Neural crest cell (in vitro differentiated cells): Measurements from ENCODE around the gene ZNF839. TPM values are rescaled to one million over a fixed set of nuclear protein-coding genes. Genes with fewer than 3 reads are reported as not detected.
"Not testable (repeated sequence)": the region's sequence is repeated elsewhere in the genome, so short reads cannot be mapped to it uniquely, and the experiment has no call there.

Source experiments
- DNase-seq: peaks from one replicate; pipeline ENCODE4 v3.0.0; 2021; ENCODE audit warnings: low read depth, mixed read lengths, low spot score
- H3K27ac Mint-ChIP-seq: one replicate; pipeline ENCODE4 v1.8.0; 2021; ENCODE audit warnings: mild to moderate bottlenecking, mixed read lengths; ENCODE audit not compliant: unreplicated experiment
- H3K27me3 Mint-ChIP-seq: 2 replicates; pipeline ENCODE4 v1.8.0; 2021; ENCODE audit warnings: low read depth, mild to moderate bottlenecking, mixed read lengths
- H3K36me3 Mint-ChIP-seq: 2 replicates; pipeline ENCODE4 v1.8.0; 2021; ENCODE audit warnings: low read depth, mild to moderate bottlenecking, mixed read lengths
- H3K4me1 Mint-ChIP-seq: 2 replicates; pipeline ENCODE4 v1.8.0; 2021; ENCODE audit warnings: mixed read lengths
- H3K4me3 Mint-ChIP-seq: one replicate; pipeline ENCODE4 v1.8.0; 2021; ENCODE audit warnings: mild to moderate bottlenecking, mixed read lengths
- H3K9me3 Mint-ChIP-seq: 2 replicates; pipeline ENCODE4 v1.8.0; 2021; ENCODE audit warnings: mixed read lengths
- CTCF ChIP-seq: fragments of 200-600 bp; sonication (generic); conservative IDR thresholded peaks from 2 replicates; pipeline ENCODE4 v1.5.0; 2021; ENCODE audit warnings: antibody characterized with exemption, mild to moderate bottlenecking
- total RNA-seq: library from RNA; stranded (reverse); gene quantifications from 2 replicates; pipeline ENCODE4 v1.2.1, GENCODE V29; 2021

ZNF839 gene
- total RNA-seq, 1 donor from 2014 or later: 16.1 TPM

- H3K27ac Mint-ChIP-seq: no peak overlapping the region
These were observed 21.9 kb upstream of the ZNF839 start for GRCh38 chr14:102297436-102298170.

DNA sequence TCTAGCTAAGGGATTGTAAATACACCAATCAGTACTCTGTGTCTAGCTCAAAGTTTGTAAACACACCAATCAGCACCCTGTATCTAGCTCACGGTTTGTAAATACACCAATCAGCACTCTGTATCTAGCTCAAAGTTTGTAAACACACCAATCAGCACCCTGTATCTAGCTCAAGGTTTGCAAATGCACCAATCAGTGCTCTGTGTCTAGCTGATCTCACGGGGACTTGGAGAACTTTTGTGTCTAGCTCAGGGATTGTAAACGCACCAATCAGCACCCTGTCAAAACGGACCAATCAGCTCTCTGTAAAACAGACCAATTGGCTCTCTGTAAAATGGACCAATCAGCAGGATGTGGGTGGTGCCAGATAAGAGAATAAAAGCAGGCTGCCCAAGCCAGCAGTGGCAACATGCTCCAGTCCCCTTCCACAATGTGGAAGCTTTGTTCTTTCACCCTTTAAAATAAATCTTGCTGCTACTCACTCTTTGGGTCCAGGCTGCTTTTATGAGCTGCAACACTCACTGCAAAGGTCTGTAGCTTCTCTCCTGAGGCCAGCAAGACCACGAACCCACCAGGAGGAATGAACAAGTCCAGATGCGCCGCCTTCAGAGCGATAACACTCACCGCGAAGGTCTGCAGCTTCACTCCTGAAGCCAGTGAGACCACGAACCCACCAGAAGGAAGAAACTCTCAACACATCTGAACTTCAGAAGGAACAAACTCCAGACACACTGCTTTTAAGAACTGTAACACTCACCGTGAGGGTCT, 21.1 kb upstream of the ZNF839 start:
- not testable (repeated sequence) for DNase-seq, H3K9me3 Mint-ChIP-seq, H3K36me3 Mint-ChIP-seq, H3K27ac Mint-ChIP-seq, H3K27me3 Mint-ChIP-seq, H3K4me3 Mint-ChIP-seq
- H3K4me1 Mint-ChIP-seq: peaks cover 15% of the 10 kb centered on the region

More at GRCh38 chr14:102297436-102298170, 21.9 kb upstream of the ZNF839 start:
- Mint-ChIP-seq H3K4me3 (no peak overlapping the region), H3K27me3 (no peaks in the 10 kb centered on the region), H3K4me1 (peaks cover 12% of the 10 kb centered on the region), H3K36me3 (peaks cover 8% of the 10 kb centered on the region), H3K9me3 (peaks cover 2% of the 10 kb centered on the region)
- DNase-seq: no peak
- no peak for TF ChIP-seq CTCF

DNA sequence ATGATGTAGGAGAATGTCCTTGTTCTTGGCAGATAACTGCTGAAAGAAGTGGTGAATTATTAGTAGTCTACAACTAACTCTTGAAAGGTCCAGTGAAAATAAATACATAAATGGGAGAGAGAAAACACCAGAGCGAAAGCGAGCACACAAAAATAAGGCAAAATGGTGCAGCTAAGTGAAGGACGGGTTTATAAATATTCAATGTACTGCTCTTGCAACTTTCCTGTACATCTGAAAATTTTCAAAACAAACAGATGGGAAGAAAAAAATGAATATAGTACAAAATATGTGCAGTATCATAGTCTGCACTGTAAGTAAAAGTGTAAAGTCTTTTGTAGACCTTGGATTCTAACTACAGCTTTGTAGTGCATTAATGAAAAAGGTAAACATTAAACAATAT, 15.9 kb upstream of the ZNF839 start:
- peaks cover 2% of the 10 kb centered on the region for H3K27me3 Mint-ChIP-seq
- H3K36me3 Mint-ChIP-seq: peaks cover 2% of the 10 kb centered on the region
- peak overlapping the region; percentile 97 for H3K4me3 Mint-ChIP-seq
- H3K9me3 Mint-ChIP-seq: no peaks in the 10 kb centered on the region
- no peak for TF ChIP-seq CTCF
- DNase-seq: no peak
- no peak overlapping the region for H3K27ac Mint-ChIP-seq
- H3K4me1 Mint-ChIP-seq: peaks cover 20% of the 10 kb centered on the region

- peak; percentile 99 for DNase-seq
- no peak for TF ChIP-seq CTCF
- no peaks in the 10 kb centered on the region for H3K9me3 Mint-ChIP-seq
- peak within 1 kb of the TSS; percentile 97 for H3K4me3 Mint-ChIP-seq
- peak within 1 kb of the TSS; percentile 97 for H3K27ac Mint-ChIP-seq
- peaks cover 2% of the 10 kb centered on the region for H3K27me3 Mint-ChIP-seq
- H3K36me3 Mint-ChIP-seq: no peaks in the 10 kb centered on the region
- H3K4me1 Mint-ChIP-seq: peaks cover 20% of the 10 kb centered on the region
These were observed 14.7 kb upstream of the ZNF839 start, which contains the start of gene MOK for GRCh38 chr14:102304611-102305506. Gene MOK (minus strand): TSS chr14:102305164. CDS start chr14:102304968, 196 bp downstream.

- TF ChIP-seq CTCF: peak; percentile 100
- Mint-ChIP-seq H3K27me3 (peaks cover 17% of the 10 kb centered on the region), H3K4me1 (peaks cover 55% of the 10 kb centered on the region), H3K9me3 (no peaks in the 10 kb centered on the region), H3K4me3 (peak overlapping the region; percentile 87), H3K36me3 (no peaks in the 10 kb centered on the region), H3K27ac (no peak overlapping the region)
- peak; percentile 77 for DNase-seq
These were observed 5.1 kb upstream of the ZNF839 start for GRCh38 chr14:102314242-102315011.
